ENCODE measurements around the gene PSORS1C1.

DNA sequence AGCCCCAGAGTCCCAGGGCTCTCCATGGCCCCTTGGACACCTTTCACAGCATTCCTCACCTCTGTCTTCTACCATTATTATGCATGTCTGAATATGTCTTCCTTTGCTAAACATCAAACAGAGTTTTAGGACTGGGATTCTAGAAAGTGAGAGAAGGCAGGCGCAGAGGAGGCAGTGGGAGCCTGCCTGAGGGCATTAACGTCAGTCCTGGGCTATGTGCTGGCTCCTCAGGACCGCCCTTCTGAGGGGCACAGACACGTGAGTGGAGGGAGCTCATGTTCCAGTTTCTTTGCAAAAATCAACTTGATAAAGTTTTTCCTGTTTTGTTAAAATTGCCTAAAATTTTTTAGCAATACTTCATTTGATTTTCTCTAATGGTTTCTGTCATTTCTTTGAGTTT lies 40.2 kb upstream of the PSORS1C1 start:
- TF ChIP-seq, protein P1, sequence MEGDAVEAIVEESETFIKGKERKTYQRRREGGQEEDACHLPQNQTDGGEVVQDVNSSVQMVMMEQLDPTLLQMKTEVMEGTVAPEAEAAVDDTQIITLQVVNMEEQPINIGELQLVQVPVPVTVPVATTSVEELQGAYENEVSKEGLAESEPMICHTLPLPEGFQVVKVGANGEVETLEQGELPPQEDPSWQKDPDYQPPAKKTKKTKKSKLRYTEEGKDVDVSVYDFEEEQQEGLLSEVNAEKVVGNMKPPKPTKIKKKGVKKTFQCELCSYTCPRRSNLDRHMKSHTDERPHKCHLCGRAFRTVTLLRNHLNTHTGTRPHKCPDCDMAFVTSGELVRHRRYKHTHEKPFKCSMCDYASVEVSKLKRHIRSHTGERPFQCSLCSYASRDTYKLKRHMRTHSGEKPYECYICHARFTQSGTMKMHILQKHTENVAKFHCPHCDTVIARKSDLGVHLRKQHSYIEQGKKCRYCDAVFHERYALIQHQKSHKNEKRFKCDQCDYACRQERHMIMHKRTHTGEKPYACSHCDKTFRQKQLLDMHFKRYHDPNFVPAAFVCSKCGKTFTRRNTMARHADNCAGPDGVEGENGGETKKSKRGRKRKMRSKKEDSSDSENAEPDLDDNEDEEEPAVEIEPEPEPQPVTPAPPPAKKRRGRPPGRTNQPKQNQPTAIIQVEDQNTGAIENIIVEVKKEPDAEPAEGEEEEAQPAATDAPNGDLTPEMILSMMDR (IDR thresholded peaks at IDR 0.05) = no peak
- TF ChIP-seq POLR2A (IDR thresholded peaks at IDR 0.05) = no peak
